Psoas muscle (tissue), 8 donors: ENCODE measurements around the gene IMPG1. TPM values are rescaled to one million over a fixed set of nuclear protein-coding genes. Genes with fewer than 3 reads are reported as not detected.

Experiments used
- ATAC-seq, 4 donors: fragments of 200-7000 bp; cut with Tn5 transposase; one replicate each; pipeline ENCODE4 v1.9.1; 2020; ENCODE audit warnings: moderate library complexity in 3 of 4, mild to moderate bottlenecking in 2 of 4
- DNase-seq, 2 donors: peaks; one replicate each; pipeline ENCODE4 v3.0.0-alpha.2; 2020
- H3K27ac ChIP-seq: fragments of 200-600 bp; one replicate; pipeline ENCODE4 v1.8.0; 2022
- H3K27me3 ChIP-seq, 3 donors: fragments of 200-600 bp in 1 of 3; one replicate each; pipeline versions ENCODE4 v1.6.1 to v1.8.0; 2013 to 2022; ENCODE audit warnings: low read length in 2 of 3, mild to moderate bottlenecking in 2 of 3, moderate library complexity in 1 of 3; ENCODE audit not compliant: insufficient read depth in 3 of 3
- H3K36me3 ChIP-seq, 2 donors: fragments of 200-600 bp in 1 of 2; one replicate each; pipeline versions ENCODE4 v1.6.1 to v1.8.0; 2013 to 2022; ENCODE audit warnings: low read depth in 1 of 2, mild to moderate bottlenecking in 1 of 2, moderate library complexity in 1 of 2; ENCODE audit not compliant: insufficient read depth in 1 of 2
- H3K4me1 ChIP-seq: fragments of 200-600 bp; one replicate; pipeline ENCODE4 v1.8.0; 2022
- H3K4me3 ChIP-seq: fragments of 200-600 bp; one replicate; pipeline ENCODE4 v1.8.0; 2022; ENCODE audit warnings: mild to moderate bottlenecking
- H3K9me3 ChIP-seq: fragments of 200-600 bp; one replicate; pipeline ENCODE4 v1.8.0; 2022
- CTCF ChIP-seq: fragments of 200-600 bp; IDR thresholded peaks from one replicate; pipeline ENCODE4 v1.8.0; 2022; ENCODE audit warnings: antibody characterized with exemption
- WGBS, 3 donors: extraction: QIAGEN DNeasy Blood & Tissue Kit; methylation state at CpG; one replicate each; pipeline versions ENCODE4 v1.1.6 to v1.1.7; 2013; 5-methylcytosine and 5-hydroxymethylcytosine counted together
- intact Hi-C, 2 donors: fragments of 100-400 bp; cut with DNase I; formaldehyde crosslinking; loops; one replicate each; pipeline versions ENCODE4 v1.11.0 to v1.14.2; 2022
- long read RNA-seq, 2 donors: library from polyadenylated mRNA; unstranded; transcript quantifications; one replicate each; pipeline ENCODE4 v2.0.0, GENCODE V29; 2021
- polyA plus RNA-seq, 3 donors: library from polyadenylated mRNA; stranded (reverse); fragments of 200-250 nt; gene quantifications; one replicate each; pipeline ENCODE4 v1.2.3, GENCODE V29; 2013
- total RNA-seq, 4 donors: library from RNA; stranded (reverse); fragmentation: NEBNext Ultra II Directional in 2 of 4; extraction: Animal tissue kit (Norgen Biotek cat#: 25700) in 2 of 4; gene quantifications; one replicate each; pipeline versions ENCODE4 v1.2.1 to v1.2.4, GENCODE V29; 2021 to 2023
- donor health status: healthy with polysubstance abuse.
- donor health status: DM: no; HTN: no; CAD: no; lungs with moderate emphysema.
- donor health status: Bipolar disorder and iron deficiency.
- donor health status: healthy.
- donor health status: DM: yes; HTN: yes; CAD: no.
- donor health status: DM: no; HTN: no; CAD: no.
- donor health status: DM: no; HTN: no; CAD: no.
- donor health status: DM: yes; HTN: yes; CAD: no.

The IMPG1 gene
- total RNA-seq (not detected), polyA plus RNA-seq (not detected)
- long read RNA-seq, donor 1, result 0 reads
- long read RNA-seq, donor 2, result 0 reads

GRCh38 chr6:76072562-76072961 lies at the start of gene IMPG1:
Gene IMPG1, minus strand, starts transcription at chr6:76072662. Its CDS starts 174 bp downstream, at chr6:76072488.
- Histone ChIP-seq H3K27ac (no peak within 1 kb of the TSS), H3K36me3 (no peaks in the 10 kb centered on the region), H3K4me1 (no peaks in the 10 kb centered on the region), H3K27me3 (no peaks in the 10 kb centered on the region), H3K9me3 (no peaks in the 10 kb centered on the region), H3K4me3 (no peak within 1 kb of the TSS)
- intact Hi-C loops, result no loop called here
- DNase-seq, result no peak
- no peak for ATAC-seq
- no peak for TF ChIP-seq CTCF

- intact Hi-C loops, result no loop called here
- ATAC-seq, result no peak
- H3K9me3 ChIP-seq, result no peaks in the 10 kb centered on the region
Measured at GRCh38 chr6:76120302-76120701, 47.8 kb upstream of the IMPG1 start.

GRCh38 chr6:76073281-76073680 lies 819 bp upstream of the IMPG1 start:
- H3K4me1 ChIP-seq, result no peaks in the 10 kb centered on the region
- intact Hi-C loops, result no loop called here
- no peak overlapping the region for H3K27ac ChIP-seq
- no peak for ATAC-seq
- no peak overlapping the region for H3K4me3 ChIP-seq
- no peak for DNase-seq
- no peaks in the 10 kb centered on the region for H3K9me3 ChIP-seq
- H3K36me3 ChIP-seq, result no peaks in the 10 kb centered on the region
- no peaks in the 10 kb centered on the region for H3K27me3 ChIP-seq
- TF ChIP-seq CTCF, result no peak

More at GRCh38 chr6:76120302-76120701, 47.8 kb upstream of the IMPG1 start:
- no peak for DNase-seq
- no peaks in the 10 kb centered on the region for H3K36me3 ChIP-seq
- H3K27me3 ChIP-seq, result no peaks in the 10 kb centered on the region
- no peak overlapping the region for H3K27ac ChIP-seq
- H3K4me3 ChIP-seq, result no peak overlapping the region
- TF ChIP-seq CTCF, result no peak
- no peaks in the 10 kb centered on the region for H3K4me1 ChIP-seq

- H3K9me3 ChIP-seq, result no peaks in the 10 kb centered on the region
- H3K4me3 ChIP-seq, result no peak overlapping the region
- ATAC-seq (no peak), DNase-seq (no peak)
- no peak overlapping the region for H3K27ac ChIP-seq
- TF ChIP-seq CTCF, result no peak
- H3K36me3 ChIP-seq, result no peaks in the 10 kb centered on the region
- 74 to 83% (median 80%) methylated on average over 1 of the region's 1 CpG for WGBS, 3 donors
- intact Hi-C loops, result no loop called here
- H3K27me3 ChIP-seq, result no peaks in the 10 kb centered on the region
- H3K4me1 ChIP-seq, result no peaks in the 10 kb centered on the region
Measured at GRCh38 chr6:76057469-76057868, 15.0 kb downstream of the IMPG1 start.

- Histone ChIP-seq H3K27ac (no peak overlapping the region), H3K9me3 (no peaks in the 10 kb centered on the region), H3K4me1 (no peaks in the 10 kb centered on the region), H3K36me3 (no peaks in the 10 kb centered on the region), H3K4me3 (no peak overlapping the region), H3K27me3 (no peaks in the 10 kb centered on the region)
- DNase-seq (no peak), ATAC-seq (no peak)
- 47 to 53% (median 49%) methylated on average over 3 of the region's 3 CpGs for WGBS, 3 donors
- intact Hi-C loops, result no loop called here
- TF ChIP-seq CTCF, result no peak
Measured at GRCh38 chr6:76052314-76052713, 20.1 kb downstream of the IMPG1 start.
